HL-60/S4 (cell line): ENCODE results near the gene WASHC2A.
"Not testable (repeated sequence)": the region's sequence is repeated elsewhere in the genome, so short reads cannot be mapped to it uniquely, and the experiment has no call there.

Experiments used
- in situ Hi-C: fragments of 300-500 bp; cut with MboI; formaldehyde crosslinking; loops from 2 replicates; pipeline ENCODE4 v1.14.3; 2022; ENCODE audit warnings: low sequenced_read_pairs

Gene WASHC2A, protein sequence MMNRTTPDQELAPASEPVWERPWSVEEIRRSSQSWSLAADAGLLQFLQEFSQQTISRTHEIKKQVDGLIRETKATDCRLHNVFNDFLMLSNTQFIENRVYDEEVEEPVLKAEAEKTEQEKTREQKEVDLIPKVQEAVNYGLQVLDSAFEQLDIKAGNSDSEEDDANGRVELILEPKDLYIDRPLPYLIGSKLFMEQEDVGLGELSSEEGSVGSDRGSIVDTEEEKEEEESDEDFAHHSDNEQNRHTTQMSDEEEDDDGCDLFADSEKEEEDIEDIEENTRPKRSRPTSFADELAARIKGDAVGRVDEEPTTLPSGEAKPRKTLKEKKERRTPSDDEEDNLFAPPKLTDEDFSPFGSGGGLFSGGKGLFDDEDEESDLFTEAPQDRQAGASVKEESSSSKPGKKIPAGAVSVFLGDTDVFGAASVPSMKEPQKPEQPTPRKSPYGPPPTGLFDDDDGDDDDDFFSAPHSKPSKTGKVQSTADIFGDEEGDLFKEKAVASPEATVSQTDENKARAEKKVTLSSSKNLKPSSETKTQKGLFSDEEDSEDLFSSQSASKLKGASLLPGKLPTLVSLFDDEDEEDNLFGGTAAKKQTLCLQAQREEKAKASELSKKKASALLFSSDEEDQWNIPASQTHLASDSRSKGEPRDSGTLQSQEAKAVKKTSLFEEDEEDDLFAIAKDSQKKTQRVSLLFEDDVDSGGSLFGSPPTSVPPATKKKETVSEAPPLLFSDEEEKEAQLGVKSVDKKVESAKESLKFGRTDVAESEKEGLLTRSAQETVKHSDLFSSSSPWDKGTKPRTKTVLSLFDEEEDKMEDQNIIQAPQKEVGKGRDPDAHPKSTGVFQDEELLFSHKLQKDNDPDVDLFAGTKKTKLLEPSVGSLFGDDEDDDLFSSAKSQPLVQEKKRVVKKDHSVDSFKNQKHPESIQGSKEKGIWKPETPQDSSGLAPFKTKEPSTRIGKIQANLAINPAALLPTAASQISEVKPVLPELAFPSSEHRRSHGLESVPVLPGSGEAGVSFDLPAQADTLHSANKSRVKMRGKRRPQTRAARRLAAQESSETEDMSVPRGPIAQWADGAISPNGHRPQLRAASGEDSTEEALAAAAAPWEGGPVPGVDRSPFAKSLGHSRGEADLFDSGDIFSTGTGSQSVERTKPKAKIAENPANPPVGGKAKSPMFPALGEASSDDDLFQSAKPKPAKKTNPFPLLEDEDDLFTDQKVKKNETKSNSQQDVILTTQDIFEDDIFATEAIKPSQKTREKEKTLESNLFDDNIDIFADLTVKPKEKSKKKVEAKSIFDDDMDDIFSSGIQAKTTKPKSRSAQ (N-terminal part only)

DNA sequence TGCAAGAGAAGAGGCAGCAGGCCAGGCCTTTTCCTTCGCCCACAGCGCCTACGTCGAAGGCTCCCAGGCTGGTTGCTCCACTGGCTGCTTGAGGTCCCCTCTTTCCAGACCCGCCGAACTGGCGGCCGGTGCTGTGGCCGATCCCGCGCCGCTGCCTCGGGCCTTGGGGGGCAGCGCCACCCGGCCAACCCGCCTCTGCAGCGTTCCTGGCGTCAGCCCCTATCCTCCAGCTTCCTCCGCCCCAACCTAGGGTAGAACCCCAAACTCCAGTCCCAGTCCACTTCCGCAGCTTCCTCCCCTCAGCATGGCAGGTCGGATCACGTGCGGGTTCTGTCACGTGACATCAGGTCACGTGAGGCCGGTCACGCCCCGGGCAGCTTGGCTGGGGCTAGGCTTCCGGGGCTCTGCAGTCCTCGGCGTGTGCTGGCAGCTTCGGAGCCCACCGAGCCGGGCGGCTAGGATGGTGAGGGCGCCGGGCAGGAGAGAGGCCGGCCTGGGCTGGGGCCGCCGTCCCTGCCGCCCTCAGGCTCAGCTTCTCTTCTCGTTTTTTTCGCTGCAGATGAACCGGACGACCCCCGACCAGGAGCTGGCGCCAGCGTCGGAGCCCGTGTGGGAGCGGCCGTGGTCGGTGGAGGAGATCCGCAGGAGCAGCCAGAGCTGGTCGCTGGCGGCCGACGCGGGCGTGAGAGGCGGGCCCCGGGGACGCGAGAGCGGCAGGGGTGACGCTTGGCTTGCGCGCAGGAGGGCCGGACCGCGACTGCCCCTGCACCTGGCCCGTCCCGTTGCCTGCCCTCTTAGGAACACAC, at the start of gene WASHC2A:
Gene WASHC2A (plus strand): TSS at position 409 of the 806 bp plus-strand sequence. CDS start 52 bp downstream, at position 461.
- in situ Hi-C loops = not testable (repeated sequence)

- in situ Hi-C loops = not testable (repeated sequence)
Observed at GRCh38 chr10:50019279-50019678, 48.5 kb upstream of the WASHC2A start.

DNA sequence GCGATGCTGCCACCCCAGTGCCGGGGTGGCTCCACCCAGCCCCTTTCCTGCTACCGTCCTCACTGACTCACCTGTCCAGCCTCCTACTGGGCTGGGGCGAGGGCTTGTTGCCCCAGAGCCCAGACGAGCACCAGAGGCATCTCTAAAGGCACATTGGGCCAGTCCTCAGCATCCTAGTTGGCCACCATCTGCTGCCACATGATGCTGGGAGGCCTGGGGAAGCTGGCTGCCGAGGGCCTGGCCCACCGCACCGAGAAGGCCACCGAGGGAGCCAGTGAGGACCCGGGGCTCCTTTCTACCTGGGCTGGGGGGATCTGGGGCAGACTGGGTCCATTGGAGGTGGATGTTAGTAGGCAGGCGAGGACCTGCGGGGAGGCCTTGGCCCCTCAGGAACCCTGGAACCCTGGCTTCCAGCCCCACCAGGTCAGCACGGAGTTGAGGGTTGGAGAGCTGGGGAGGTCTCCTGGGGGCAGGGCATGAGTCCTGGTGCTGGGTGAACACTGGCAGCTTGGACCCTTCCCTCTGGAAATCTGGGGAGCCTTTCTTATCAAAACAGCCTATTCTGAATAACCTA, 47.2 kb upstream of the WASHC2A start:
- in situ Hi-C loops = not testable (repeated sequence)

DNA sequence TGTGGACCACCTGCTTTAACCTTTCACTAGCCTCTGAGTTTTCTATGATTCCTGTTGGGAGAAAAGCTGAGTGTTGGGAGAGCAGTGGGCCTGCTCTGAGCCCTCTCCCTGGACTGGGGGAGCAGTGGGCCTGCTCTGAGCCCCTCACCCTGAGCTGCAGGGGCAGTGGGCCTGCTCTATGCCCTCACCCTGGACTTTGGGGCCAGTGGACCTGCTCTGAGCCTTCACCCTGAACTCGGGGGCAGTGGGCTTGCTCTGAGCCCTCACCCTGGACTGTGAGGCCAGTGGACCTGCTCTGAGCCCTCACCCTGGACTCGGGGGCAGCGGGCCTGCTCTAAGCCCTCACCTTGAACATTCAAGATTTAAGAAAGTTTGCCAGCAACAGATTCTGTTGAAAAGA, 46.1 kb upstream of the WASHC2A start:
- in situ Hi-C loops = no loop called here

DNA sequence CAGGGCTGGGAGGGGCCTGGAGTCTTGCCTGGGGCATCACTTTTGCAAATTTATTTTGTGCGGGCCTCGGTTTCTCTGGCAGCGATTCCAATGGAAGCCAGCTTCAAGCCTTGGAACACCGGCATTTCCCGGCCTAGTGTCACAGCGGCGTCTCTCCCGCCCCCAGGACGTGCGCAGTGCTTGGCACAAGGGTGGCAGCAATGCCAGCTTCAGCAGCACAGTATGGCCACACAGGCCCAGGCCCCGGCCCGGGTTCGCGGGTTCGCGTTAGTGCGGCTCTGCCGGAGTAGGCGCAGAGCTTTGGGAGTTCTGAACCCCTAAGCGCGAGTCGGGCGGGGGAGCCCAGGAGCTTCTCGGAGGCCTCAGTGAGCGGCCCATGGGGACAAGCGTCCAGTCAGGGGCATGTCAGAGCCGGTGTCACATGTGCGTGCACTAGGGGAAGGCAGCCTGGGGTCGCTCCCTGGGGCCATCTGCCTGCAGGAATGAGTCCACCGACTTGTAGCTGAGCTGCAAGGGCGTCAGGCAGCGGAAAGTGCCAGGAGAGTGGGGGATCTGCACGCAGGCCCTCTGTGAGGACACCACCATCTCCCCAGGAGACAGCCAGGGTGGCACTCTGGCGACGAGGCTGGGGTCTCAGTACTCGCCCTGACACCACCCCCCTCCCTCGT, 42.9 kb upstream of the WASHC2A start:
- in situ Hi-C loops = not testable (repeated sequence)

DNA sequence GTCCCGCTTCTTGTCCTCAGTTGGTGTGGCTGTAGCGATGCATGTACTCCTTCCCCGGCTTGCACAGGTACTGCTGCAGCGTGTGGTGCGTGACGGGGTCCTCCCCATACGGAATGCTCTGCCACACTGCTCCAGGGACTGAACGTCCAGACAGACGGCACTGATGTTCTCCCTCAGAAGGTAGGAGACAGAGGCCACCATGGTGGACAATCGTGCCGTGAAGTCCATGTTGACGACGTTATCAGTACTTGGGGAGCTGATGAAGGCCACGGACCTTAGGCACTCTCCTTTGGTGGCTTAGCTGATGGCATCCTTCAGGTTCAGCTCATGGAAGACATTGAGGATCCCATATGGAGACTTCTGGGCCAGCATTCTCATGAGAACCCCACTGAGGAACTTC, 42.1 kb upstream of the WASHC2A start:
- in situ Hi-C loops = no loop called here

DNA sequence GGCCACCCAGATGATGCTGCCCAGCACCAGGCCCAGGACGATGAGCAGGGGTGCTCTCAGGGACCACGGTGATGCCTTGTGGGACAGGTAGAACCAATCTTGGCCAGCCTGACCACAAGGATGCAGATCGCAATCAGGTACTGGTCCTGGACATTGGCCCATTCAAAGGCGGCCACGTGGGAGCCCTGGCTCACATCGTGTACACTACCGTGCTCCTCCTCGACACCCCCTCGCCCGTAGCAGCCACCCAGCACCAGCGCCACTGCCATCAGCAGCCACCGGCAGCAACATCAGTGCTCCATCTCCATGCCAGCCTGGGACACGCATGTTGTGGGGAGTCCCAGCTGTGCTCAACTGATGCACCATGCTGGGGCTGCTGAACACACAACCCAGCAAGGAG, 40.6 kb upstream of the WASHC2A start:
- in situ Hi-C loops = no loop called here

- in situ Hi-C loops = no loop called here
Observed at GRCh38 chr10:50033481-50033880, 34.3 kb upstream of the WASHC2A start.

- in situ Hi-C loops = not testable (repeated sequence)
Observed at GRCh38 chr10:50035337-50035736, 32.4 kb upstream of the WASHC2A start.

GRCh38 chr10:50044941-50045664, 22.7 kb upstream of the WASHC2A start:
- in situ Hi-C loops = no loop called here

- in situ Hi-C loops = not testable (repeated sequence)
Observed at GRCh38 chr10:50046457-50046856, 21.3 kb upstream of the WASHC2A start.

DNA sequence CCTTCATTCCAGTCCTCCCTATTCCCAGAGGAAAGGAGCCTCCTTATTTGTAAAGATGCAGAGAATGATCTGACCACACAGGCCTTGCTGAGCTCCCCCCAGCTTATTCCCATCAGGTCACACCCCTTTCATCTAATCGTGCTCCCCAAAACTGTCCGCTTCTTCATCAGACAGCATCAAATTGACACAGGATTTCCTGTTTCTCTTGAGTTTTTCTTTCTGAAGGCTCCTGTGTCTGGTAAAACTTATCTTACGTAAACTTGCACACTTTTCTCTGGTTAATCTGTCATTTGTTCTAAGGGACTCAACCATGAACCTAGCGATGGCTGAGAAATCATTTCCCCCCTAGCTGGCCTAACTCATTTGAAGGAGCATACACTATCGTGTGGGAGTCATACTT, 20.2 kb upstream of the WASHC2A start:
- in situ Hi-C loops = not testable (repeated sequence)

- in situ Hi-C loops = not testable (repeated sequence)
Observed at GRCh38 chr10:50051995-50052660, 15.6 kb upstream of the WASHC2A start.

- in situ Hi-C loops = not testable (repeated sequence)
Observed at GRCh38 chr10:50052778-50053376, 14.9 kb upstream of the WASHC2A start.

DNA sequence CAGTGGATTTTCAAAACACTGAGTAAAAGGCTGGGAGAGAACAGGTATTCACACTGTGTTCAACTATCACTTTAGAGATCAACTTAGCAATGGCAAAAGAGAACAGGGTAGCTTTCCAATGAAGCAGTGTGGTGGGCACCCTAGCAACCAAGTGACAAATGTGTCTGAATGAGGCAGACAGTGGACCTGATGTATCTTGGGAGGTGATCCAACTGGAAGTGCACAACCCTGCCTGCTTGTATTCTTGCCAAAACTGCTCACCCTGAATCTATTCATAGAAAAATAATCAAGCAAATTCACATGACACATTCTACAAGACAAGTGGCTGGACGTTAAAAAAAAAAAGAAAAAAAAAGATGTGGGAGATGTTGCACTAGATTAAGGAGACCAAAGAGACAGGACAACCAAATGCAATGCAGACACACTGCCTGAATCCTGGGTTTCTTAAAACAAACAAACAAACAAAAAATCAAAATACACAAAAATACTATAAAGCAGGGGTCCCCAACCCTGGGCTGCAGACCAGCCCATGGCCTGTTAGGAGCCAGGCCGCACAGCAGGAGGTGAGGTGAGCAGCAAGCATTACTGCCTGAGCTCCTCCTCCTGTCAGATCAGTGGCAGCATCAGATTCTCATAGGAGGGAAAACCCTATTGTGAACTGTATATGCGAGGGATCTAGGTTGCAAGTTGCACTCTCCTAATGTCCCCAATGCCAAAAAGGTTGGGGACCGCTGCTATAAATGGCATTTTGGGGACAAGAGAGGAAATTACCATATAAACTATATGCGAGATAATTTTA, 12.1 kb upstream of the WASHC2A start:
- in situ Hi-C loops = not testable (repeated sequence)

DNA sequence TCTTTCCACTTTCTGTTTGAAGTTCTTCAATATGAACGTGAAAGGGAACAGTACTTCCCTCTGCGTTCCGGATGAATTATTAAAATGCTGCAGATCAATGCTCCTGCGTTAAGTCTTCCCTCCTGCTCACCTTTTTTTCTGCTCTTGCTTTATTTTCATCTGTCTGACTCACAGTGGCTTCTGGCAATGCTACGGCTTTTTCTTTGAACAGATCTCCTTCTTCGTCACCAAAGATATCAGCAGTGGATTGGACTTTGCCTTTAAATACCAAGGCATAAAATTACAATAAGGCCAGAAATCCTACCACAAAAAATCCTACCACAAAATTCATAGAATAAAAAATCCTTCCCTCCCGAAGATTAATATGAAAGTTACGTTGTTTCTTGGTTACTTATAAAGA, 11.1 kb upstream of the WASHC2A start:
- in situ Hi-C loops = not testable (repeated sequence)

DNA sequence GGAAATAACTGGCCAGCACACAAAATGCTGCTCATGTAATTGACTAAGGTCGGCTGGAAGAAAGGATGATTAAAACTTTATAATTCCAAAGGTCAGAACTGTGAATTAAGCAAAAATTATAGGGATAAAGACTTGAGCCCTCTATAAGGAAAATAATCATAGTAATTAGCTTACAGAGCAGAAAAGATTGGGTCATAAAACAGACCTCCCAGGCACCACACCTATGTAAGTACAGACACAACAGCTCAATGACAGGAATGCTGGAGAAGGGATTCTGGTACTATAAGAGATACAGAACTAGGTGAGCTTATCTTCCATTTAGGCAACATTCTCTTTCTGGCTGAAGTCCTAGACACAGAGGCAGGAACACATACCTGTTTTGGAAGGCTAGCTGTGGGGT, 9.0 kb upstream of the WASHC2A start:
- in situ Hi-C loops = not testable (repeated sequence)
